GM04504 (cell line): Measurements from ENCODE around the gene CXorf58.
"Not testable (repeated sequence)": the region's sequence is repeated elsewhere in the genome, so short reads cannot be mapped to it uniquely, and the experiment has no call there.

Experiments used
- DNase-seq: peaks from one replicate; pipeline ENCODE4 v3.0.0-alpha.2; 2012; ENCODE audit warnings: low read depth

CXorf58 gene, protein sequence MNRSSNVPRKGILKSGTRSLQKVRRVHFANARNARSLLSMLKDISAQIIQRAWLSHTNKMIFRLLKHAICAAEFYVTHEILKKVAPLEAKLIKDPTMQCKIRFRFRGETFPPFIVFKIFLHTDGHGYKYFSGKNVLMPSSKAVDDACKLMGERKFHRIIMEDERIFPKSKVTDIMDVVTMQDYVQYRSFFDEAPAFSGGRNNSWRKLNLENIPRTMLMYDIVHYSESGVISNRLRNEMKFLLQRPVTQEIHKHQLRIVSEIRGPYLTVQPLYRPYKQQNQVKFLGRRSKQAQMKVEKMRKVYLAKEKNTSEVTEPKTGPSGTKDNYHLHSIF

DNA sequence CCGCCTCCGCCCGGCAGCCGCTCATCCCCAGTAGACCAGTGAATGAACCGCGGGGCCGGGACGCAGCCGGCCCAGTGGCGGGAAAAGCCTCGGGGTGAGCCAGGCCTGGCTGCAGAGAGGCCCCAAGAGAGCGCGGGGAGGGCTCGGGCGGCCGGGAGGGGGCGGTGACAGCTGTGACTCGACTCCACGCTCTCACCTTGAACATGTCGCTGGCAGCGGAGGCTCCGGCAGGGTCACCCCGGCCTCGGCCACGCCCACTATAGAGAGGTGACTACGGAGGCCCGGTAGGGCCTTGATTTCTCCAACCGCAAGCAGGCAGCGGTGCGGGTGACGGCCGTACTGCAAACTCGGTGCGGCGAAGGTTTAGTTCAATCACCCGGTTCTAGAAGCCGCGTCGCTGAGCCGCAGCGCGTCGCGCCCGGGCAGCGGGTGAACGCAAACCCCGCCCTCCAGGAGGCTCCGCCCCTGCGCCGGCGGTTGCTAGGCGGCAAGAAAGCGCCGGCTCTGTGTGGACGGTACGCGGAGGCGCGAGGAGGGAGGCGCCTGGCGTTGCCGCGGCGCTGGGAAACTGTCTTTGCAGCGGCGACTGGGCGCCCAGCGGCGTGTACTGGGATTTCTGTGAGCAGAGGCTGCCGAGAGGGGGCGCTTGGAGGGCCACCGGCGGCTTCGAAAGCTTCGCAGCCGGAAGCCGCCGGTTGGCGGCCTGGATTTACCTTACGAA, at the start of gene CXorf58, which contains the start of gene APOO:
Gene CXorf58 (plus strand): TSS at position 509 of the 721 bp plus-strand sequence. CDS start 2,297 bp downstream, outside the sequence.
Gene APOO (minus strand): TSS at position 441 of the 721 bp plus-strand sequence. CDS start 236 bp downstream, at position 205.
- peak; percentile 77 for DNase-seq

DNA sequence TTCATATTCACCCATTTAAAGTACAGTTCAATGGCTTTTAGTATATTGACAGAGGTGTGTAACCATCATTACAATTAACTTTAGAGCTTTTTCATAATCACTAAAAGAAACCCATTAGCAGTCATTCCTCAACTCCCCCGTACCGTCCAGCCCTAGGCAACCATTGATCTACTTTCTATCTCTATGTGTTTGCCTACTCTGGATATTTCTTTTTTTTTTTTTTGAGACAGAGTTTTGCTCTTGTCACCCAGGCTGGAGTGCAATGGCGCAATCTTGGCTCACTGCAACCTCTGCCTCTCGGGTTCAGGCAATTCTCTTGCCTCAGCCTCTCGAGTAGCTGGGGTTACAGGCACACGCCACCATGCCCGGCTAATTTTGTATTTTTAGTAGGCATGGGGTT, 48.6 kb upstream of the CXorf58 start:
- DNase-seq: not testable (repeated sequence)

DNA sequence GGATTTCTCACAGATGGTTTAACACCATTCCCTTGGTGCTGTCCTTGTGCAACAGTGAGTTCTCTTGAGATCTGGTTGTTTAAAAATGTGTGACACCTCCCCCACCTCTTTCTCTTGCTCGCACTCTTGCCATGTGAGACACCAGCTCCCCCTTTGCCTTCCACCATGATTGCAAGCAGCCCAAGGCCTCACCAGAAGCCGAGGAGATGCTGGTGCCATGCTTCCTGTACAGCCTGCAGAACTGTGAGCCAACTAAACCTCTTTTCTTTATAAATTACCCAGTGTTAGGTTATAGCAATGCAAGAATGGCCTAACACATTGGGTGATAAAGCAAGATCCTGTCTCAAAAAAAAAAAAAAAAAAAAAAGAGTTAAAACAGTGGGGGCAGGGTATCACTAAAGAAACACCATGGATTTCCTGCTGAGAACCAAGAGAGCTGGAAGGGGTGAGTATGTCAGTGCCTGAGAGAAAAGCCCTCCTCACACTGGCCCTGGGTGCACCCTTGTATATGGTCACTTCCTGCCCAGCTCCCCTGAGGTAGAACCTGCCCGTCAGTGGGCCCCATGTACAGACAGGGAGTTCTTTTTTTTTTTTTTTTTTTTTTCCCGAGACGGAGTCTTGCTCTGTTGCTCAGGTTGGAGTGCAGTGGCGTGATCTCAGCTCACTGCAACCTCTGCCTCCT, 46.5 kb upstream of the CXorf58 start:
- DNase-seq: no peak

DNA sequence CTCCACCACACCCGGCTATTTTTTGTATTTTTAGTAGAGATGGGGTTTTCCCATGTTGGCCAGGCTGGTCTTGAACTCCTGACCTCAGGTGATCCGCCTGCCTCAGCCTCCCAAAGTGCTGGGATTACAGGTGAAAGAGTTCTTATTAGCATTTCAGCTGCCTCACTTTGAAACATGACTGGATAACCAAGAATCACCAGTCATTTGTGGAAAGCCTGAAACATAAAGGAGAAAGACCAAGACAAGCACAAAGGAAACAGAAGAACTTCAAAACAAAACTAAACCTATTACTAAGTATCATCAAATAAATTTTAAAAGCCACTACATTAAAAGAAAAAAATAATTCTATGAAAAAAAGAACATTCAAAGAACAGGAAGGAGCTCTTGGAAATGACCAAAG, 45.9 kb upstream of the CXorf58 start:
- DNase-seq: not testable (repeated sequence)

DNA sequence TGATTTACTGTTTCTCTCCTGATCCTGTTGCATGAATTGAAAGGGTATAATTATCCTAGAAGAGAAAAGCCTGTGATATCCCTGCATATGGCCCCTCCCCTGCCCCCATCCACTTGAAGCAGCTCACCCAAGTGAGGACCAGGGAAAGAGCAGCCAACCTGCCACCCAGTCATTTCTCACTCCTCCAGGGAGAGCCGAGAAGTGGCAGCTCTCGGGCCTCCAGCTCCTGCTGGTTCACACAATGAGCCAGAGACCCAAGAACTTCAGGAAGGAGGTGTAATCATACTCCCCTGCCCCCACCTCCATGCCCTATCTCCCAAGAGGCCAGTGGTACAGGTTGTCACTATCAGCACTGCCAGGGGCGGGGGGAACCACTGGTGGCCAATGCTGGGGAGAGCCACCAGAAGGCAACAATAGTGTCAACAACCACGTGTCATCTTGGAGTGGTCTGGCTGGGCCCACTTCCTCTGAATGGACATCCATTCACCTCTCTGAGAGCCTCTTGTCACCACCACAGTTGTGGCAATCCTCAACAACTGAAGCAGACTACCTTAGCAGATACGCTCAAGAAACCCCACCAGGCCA, 43.0 kb upstream of the CXorf58 start:
- no peak for DNase-seq

DNA sequence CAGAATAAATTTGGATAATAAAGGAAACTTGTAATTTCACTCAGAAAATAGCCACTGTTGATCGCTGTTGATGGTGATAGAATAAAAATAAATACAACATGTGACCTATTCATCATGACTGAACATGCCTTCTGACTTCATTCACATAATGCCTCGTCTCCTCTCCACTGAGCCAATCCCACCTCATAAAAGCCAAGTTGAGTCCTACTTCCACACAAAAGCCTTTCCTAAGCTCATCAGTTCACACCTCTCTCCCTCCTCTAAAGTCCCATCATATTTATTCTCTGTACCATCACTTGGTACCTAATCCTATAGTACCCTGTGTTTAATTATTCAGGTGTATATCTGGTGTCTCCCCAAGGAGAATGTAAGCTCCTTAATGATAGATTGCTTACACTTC, 37.8 kb upstream of the CXorf58 start:
- no peak for DNase-seq

DNA sequence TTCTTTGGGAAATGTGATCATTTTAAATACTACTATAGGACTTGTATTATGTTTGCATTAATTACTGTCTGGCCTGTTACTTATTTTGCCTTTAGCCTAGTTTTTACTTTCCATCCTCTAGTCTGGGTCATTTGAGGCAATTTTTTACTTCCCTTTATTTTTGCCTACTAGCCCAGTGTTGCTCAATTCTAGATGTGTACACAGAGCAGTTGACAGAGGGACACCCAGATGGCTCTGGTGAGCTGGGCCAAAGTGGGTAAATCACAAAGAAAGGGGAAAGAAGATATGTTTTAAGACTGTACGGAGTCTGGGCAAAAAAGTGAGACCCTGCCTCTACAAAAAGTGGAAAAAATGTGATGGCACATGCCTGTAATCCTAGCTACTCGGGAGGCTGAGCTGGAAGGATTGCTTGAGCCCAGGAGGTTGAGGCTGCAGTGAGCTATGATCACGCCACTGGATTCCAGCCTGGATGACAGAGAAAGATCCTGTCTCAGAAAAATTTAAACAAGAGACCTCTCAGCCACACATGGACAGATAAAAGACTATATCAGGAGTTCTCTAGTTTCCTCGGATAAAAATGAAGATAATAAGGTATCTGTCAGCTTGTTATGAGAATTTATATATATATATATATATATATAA, 35.8 kb upstream of the CXorf58 start:
- no peak for DNase-seq

DNA sequence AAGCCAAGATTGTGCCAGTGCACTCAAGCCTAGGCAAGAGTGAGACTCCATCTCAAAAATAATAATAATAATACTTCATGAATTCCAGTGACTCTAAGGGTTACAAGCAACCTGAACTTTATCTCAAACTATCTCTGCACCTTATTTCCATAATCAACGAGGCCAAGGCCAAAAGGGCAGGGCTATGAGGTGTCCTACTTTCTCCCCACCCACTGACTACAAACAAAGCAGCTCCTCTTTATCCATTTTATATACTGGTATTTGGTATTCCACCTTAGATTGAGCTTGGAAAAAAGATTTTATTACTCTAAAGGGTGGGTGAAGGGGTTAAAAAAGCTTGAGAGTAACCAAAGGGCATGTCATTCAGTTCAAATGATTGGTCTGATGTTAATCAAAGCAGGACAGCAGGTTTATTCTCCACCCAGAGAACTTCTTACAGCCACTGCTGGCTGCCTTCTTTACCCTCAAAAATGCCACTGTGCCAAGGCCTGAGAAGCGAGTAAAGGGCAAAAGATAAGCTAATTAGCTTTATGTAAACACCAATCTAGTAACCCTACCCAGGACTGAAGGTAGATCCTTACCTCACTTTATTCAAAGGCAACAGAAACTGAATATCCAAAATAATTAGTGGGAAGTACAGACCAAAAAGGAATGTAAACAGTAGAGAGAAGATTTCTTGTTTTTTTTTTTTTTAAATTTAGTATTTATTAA, 28.3 kb upstream of the CXorf58 start:
- no peak for DNase-seq

DNA sequence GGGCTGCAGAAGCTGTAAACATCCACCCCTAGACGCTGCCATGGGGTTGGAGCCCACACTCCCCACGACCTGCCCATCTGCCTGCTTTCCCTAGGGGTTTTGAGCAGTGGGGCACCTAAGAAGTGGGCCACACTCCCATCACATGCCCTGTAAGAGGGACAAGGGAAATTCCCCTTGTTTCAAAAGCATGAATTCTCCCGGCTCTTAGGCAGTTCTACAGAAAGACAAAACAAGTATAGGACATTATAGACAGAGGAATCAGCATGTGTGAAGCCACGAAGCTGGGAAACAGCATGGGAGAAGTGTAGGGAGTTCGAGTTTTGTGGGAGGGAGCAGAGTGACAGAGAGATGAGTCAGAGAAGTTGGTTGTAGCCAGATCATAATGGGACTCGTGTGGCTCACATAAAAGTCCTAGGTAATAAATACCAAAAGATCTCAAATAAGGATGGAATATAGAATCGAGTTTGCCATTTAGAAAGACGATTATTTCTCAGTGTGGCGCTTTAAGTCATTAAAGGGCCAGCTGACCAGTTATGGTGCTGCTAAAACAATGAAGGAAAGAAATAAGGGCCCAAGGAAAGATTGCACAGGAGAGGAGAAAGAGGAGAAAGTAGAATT, 24.0 kb upstream of the CXorf58 start:
- peak; percentile 65 for DNase-seq

DNA sequence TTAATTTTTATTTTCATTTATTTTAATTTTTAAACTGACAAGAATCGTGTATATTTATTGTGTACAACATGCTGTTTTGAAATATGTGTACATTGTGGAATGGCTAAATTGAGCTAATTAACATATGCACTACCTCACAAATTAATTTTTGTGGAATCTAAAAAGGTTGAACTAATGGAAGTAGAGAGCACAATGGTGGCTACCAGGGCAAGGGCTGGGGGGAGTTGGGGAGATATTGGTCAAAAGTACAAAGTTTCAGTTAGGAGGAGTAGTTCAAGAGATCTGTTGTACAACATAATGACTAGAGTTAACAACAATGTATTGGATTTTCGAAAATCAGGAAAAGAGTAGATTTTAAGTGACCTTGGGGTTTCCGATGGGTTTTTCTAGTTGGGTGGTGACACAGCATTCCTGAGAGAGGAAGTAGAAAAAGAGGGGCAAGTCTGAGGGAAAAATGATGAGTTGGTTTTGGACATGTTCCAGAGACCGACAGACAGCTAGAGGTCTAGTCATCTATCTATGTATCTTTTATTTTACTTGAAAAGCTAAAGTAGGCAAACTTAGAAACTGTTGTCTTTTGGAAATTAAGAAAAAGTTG, 23.3 kb upstream of the CXorf58 start:
- DNase-seq: no peak

DNA sequence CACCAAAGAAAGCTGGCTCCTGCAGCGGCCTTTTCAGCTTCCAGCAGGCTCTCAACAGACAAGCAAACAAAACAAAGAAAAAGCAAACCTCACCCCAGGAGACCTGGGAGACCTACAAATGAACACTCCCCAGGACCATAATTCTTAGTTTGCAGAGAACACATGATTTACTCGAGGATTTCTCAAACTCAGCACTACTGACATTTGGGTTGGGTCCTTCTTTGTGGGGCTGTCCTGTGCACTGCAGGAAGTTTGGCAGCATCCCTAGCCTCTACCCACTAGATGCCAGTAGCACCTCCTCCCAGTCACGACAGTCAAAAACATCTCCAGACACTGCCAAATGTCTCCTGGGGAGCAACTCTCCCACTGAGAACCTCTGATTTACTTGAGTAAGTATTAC, 22.0 kb upstream of the CXorf58 start:
- no peak for DNase-seq

DNA sequence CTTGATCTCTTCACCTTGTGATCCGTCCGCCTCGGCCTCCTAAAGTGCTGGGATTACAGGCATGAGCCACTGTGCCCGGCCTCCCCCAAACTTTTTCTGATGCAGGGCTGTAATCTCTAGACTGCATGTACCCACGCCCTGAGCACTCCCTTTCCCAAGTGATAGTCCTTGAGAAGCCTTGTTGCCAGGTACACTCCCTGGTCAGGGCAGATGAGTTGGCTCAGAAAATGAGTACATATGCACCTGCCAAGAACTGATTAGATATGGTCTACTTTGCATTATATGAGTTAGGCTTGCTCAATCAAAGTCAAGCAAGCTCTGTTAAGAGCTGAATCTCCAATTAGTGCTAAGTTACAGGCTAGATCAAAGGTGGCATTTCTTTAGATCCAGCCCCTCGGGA, 20.4 kb upstream of the CXorf58 start:
- no peak for DNase-seq

DNA sequence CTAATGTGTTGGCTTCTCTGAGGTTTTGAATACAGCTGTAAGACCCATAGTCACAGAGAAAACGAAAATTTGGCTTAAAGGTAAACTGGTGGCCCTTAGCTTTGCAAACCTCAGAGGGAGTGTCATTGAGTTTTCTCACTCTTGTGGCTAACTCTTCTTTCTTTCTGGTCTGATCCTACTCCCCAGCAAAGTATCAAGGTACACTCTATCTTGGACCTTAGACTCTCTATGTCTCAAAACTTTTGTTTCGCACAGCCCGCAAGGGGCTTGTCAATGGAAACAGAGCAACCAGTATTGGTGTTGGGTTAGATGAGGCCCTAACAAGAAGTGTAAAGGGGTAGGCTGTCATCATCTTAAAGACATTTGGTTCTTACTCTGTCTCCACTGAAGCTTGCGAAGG, 19.9 kb upstream of the CXorf58 start:
- no peak for DNase-seq

DNA sequence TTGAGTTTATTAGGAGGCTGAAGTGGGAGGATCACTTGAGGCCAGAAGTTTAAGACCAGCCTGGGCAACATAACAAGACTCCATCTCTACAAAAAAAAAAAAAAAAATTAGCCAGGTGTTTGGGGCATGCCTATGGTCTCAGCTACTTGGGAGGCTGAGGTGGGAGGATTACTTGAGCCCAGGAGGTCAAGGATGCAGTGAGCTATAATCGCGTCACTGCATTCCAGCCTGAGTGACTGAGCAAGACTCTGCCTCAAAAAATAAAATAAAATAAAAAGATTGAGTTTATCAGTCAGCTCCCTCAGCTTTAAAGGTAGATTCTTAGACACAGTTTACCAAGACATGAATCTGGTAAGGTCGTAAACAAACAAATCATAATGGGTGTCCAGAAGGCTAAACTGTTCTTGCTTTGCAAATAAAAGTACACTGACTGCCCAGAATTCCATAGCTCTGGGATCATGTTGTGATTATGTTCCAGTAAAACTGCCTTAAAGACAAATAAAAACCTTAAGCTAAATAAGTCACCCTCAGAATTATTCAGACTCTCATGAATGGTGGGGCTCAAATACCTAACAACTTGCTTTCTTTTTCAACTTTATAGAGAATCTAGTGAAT, 18.8 kb upstream of the CXorf58 start:
- DNase-seq: no peak

DNA sequence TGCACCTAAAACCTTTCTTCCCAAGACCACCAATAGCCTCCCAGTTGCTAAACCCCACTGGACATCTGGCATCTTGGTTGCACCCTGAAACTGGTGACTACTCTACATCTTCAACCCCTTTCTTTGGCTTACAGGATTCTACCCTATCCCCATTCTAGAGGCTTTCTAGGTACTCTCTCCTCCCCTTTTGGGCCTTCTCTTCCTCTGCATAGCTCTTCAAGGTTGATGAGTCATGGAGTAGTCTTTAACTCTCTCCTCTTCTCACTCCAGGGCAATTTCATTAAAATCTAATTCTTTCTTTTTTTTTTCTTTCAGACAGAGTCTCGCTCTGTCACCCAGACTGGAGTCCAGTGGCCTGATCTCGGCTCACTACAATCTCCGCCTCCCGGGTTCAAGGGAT, 16.9 kb upstream of the CXorf58 start:
- no peak for DNase-seq

DNA sequence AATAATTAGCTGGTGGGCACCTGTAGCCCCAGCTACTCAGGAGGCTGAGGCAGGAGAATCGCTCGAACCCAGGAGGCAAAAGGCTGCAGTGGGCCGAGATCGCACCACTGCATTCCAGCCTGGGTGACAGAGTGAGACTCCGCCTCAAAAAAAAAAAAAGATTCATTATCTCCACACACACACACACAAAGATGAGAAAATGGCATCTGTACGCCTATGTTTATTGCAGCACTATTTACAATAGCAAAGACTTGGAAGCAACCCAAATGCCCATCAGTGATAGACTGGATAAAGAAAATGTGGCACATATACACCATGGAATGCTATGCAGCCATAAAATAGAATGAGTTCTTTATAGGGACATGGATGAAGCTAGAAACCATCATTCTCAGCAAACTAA, 12.8 kb upstream of the CXorf58 start:
- not testable (repeated sequence) for DNase-seq

DNA sequence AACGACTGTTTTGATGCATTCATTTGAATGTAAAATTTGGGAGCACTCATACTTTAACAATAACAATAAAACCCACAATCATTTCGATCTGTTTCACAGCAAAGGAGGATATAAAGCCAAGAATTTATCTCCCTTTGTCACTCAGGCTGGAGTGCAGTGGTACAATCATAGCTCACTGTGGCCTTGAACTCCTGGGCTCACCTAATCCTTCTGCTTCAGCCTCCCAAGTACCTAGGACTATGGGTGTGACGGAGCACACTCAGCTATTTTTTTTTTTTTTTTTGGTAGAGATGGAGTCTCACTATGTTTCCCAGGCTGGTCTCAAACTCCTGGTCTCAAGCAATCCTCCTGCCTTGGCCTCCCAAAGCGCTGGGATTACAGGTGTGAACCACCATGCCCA, 11.3 kb upstream of the CXorf58 start:
- DNase-seq: not testable (repeated sequence)

DNA sequence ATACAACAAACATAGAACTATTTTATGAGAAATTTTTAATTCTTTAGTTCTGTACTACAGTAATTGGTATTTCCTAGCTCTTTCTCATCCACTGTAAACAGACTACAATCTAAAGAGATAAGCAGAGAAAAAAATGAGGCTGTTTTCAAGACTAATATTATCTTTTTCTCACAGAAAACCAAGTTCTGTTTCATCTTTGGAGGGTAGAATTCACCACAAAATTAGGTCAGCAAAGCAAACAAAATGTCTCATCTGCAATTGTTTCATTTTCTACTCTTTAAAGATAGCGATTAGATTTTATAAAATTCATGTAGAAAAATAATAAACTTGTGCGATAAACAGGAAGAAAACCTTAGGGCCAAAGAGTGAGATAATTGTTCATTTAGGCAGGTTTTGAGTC, 10.8 kb upstream of the CXorf58 start:
- no peak for DNase-seq

DNA sequence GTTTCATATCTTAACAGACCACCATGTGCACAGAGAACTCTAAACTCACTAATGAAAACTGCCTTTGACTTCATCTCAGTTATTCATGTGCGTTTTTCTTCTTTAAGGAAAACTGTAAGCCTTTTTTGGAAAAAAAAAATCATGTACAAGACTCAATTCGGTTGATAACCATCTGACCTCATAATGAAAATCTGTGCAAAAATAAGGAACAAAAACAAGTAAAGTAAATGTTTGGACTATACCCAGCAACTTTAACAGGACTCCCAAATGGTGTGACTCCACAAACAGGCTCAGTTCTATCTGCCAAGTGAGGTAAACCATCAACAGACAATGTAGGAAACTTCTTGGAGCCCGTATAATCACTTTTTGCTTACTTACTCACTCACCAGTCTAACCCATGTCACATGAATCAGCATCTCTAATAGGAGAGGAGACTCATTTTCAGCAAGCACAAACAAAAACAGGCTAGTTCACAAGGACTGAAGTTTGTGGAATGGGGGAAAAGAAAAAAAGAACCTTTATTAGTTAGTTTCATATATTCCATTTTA, 9.3 kb upstream of the CXorf58 start:
- no peak for DNase-seq
